GM13976 (cell line): ENCODE results near the gene ITPK1.
A peak's percentile ranks its signal among the peaks of the same experiment; 100 is the strongest.

Experiments
- DNase-seq: peaks from one replicate; pipeline ENCODE4 v3.0.0; 2012; ENCODE audit warnings: low spot score
- CTCF ChIP-seq: IDR thresholded peaks from 2 replicates; pipeline ENCODE4 v1.5.1; 2012; ENCODE audit warnings: borderline replicate concordance, mild to moderate bottlenecking; ENCODE audit not compliant: insufficient read depth; ENCODE audit errors: extremely low read depth, missing control alignments, control extremely low read depth
- in situ Hi-C: fragments of 300-500 bp; cut with MboI; formaldehyde crosslinking; loops from one replicate; pipeline ENCODE4 v1.12.0; 2022; ENCODE audit warnings: low sequenced_read_pairs, mixed read lengths, inconsistent platforms; ENCODE audit not compliant: unreplicated experiment

Gene ITPK1

GRCh38 chr14:92920001-92920400, 195.7 kb downstream of the ITPK1 start:
- in situ Hi-C loops: no loop called here
- TF ChIP-seq CTCF: no peak
- no peak for DNase-seq

GRCh38 chr14:92917956-92918355, 197.8 kb downstream of the ITPK1 start:
- in situ Hi-C loops: no loop called here
- no peak for DNase-seq
- TF ChIP-seq CTCF: no peak

- DNase-seq: no peak
- TF ChIP-seq CTCF: no peak
- in situ Hi-C loops: no loop called here
Measured at GRCh38 chr14:92917041-92917940, 198.4 kb downstream of the ITPK1 start.

- no peak for TF ChIP-seq CTCF
- in situ Hi-C loops: no loop called here
- DNase-seq: no peak
Measured at GRCh38 chr14:92916201-92916600, 199.5 kb downstream of the ITPK1 start.

- no peak for TF ChIP-seq CTCF
- peak; percentile 65 for DNase-seq
- in situ Hi-C loops: no loop called here
Measured at GRCh38 chr14:92914087-92914656, 201.6 kb downstream of the ITPK1 start.

- no peak for TF ChIP-seq CTCF
- no peak for DNase-seq
- in situ Hi-C loops: no loop called here
Measured at GRCh38 chr14:92907316-92907911, 208.3 kb downstream of the ITPK1 start.
